Breast epithelium (tissue), 3 donors: ENCODE results near the gene KRT15.

ENCODE experiments used
- CTCF ChIP-seq, 3 donors: fragments of 450-650 bp; IDR thresholded peaks; one replicate each; pipeline ENCODE4 v1.5.1; 2016 to 2017; ENCODE audit warnings: antibody characterized with exemption in 3 of 3, mild to moderate bottlenecking in 3 of 3, moderate library complexity in 3 of 3
- POLR2AphosphoS5 ChIP-seq, 3 donors: sonication (generic); formaldehyde crosslinking; IDR thresholded peaks; one replicate each; pipeline ENCODE4 v1.6.1; 2017; ENCODE audit warnings: antibody characterized with exemption in 3 of 3

- no peak for TF ChIP-seq CTCF (IDR thresholded peaks at IDR 0.05)
- no peak for TF ChIP-seq POLR2AphosphoS5 (IDR thresholded peaks at IDR 0.05)
Observed at GRCh38 chr17:41549596-41550039, 30.9 kb upstream of the KRT15 start.
